GM12873 (cell line): ENCODE data around the gene RAB36.

Experiments used
- CTCF ChIP-seq: IDR thresholded peaks from 2 replicates; pipeline ENCODE4 v1.5.1; 2012; ENCODE audit warnings: low read depth, mild to moderate bottlenecking, moderate library complexity, low read length, control low read depth; ENCODE audit not compliant: insufficient read depth; ENCODE audit errors: missing control alignments

The RAB36 gene

DNA sequence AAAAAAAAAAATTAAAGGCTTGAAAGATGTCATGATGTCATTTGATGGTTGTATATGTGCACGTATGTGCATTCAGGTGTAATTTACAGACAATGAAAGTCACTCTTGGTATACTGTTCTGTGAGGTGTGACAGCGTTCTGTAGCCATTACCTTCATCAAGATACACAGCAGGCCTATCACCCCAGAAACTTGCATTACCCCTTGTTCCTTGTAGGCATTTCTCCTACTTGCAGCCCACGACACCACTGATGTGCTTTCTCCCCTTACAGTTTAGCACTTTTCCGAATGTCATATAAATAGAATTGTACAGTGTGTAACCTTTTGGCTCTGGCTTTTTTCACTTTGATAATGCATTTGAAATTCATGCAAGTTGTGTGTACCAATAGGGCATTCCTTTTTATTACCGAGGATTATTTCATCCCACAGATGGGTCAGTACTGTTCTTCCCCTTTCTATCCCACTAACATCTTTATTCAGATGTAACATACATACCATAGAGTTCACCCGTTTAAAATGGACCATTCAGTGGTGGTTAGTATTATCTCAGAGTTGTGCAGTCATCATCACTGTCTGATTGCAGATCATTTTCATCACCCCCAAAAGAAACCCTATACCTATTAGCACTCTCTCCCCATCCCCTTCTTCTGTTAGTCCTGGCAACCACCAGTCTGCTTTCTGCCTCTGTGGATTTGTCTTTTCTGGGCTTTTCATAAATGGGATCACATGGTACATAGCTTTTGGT is 65.3 kb downstream of the RAB36 start:
- TF ChIP-seq CTCF: no peak

GRCh38 chr22:23211622-23212021 is 66.3 kb downstream of the RAB36 start:
- TF ChIP-seq CTCF: no peak

- no peak for TF ChIP-seq CTCF
These were observed 67.1 kb downstream of the RAB36 start for GRCh38 chr22:23212061-23213021.

GRCh38 chr22:23213022-23213555 is 67.8 kb downstream of the RAB36 start:
- TF ChIP-seq CTCF: no peak

GRCh38 chr22:23213581-23214334 is 68.5 kb downstream of the RAB36 start:
- TF ChIP-seq CTCF: no peak
